ENCODE data around the gene CROCC2. TPM values are rescaled to one million over a fixed set of nuclear protein-coding genes. Genes with fewer than 3 reads are reported as not detected.

The CROCC2 gene
- total and polyA plus RNA-seq, 2 donors (not counting 1 experiment from before 2014, with no cell fraction given): not detected

DNA sequence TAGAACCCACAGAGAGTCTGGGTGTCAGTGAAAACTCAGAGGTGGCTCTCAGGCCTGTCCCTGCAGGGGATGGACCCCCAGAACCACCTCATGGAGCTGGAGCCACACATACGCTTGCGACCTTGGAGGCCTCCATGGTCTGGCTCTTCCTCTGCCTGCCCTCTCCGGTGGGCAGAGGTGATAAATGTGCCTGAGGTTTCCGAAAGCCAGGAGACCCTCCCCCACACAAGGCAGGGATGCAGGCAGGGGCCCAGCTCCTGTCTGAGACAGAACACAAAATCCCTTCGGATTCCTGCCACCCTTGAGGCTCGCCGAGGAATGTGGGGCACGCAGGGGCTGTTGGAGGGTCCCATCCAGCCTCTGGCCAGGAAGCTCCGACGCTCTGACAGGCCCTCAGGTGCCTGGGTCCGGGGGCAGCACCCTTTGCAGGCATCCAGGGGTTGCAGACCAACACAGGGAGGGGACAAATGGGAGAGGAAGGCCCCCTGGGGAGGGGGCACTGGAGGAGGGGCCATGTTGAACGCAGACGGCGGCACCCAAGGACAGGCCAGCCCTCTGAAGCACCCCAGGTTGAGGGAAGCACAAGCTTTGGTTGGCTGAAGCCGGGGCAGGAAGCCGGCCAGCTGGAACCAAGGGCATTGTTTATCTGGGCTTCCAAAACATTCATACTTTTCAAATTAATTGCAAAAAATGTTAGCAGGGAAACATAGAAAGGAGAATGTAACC is 88.2 kb downstream of the CROCC2 start:
- intact Hi-C loops (cut with micrococcal nuclease): no loop called here
- WGBS (ENCODE audit: insufficient coverage): 93% methylated on average over 12 of the region's 16 CpGs
- Histone ChIP-seq H3K9ac (ENCODE audit: low read length) (no peak overlapping the region), H2AFZ (ENCODE audit: insufficient read depth, low read depth, low read length, poor library complexity, severe bottlenecking) (no peak overlapping the region), H3K27ac (ENCODE audit: low read length in 2 of 2) (no peak overlapping the region), H3K9me3 (ENCODE audit: control extremely low read depth in 1 of 3, control insufficient read depth in 2 of 3, insufficient read depth in 1 of 3, low read length in 2 of 3) (peaks cover 0 to 4% (median 0%) of the 10 kb centered on the region in 3 donors), H3K4me1 (ENCODE audit: control insufficient read depth in 2 of 2, insufficient read depth in 2 of 2, low read length in 2 of 2) (peaks cover 7 to 8% of the 10 kb centered on the region in 2 donors), H3K4me2 (replicated peaks; ENCODE audit: low read depth, low read length, poor library complexity, severe bottlenecking) (no peak overlapping the region), H3K79me2 (ENCODE audit: control insufficient read depth, insufficient read depth, low read length) (no peaks in the 10 kb centered on the region), H3K4me3 (ENCODE audit: control extremely low read depth in 1 of 5, extremely low read depth in 1 of 5, insufficient read depth in 1 of 5, low read depth in 2 of 5, low read length in 4 of 5) (no peak overlapping the region), H3K27me3 (replicated peaks in 1 of 4; ENCODE audit: control extremely low read depth in 1 of 4, control insufficient read depth in 3 of 4, insufficient read depth in 4 of 4, low read length in 3 of 4) (peaks cover 0 to 29% (median 4%) of the 10 kb centered on the region in 4 experiments), H4K20me1 (ENCODE audit: control insufficient read depth, insufficient read depth, low read length, poor library complexity, severe bottlenecking) (no peaks in the 10 kb centered on the region), H3K36me3 (replicated peaks in 1 of 2; ENCODE audit: control extremely low read depth in 1 of 2, control insufficient read depth in 1 of 2, extremely low read depth in 1 of 2, insufficient read depth in 2 of 2, low read length in 1 of 2) (no peaks in the 10 kb centered on the region)
- Mint-ChIP-seq H3K27me3 (peaks cover 21% of the 10 kb centered on the region), H3K27ac (no peak overlapping the region), H3K4me3 (no peak overlapping the region), H3K9me3 (ENCODE audit: insufficient read depth) (no peaks in the 10 kb centered on the region), H3K4me1 (peaks cover 4% of the 10 kb centered on the region)
- DNase-seq (no peak), ATAC-seq (ENCODE audit: low read depth) (no peak)
- ChIA-PET CTCF (interaction anchor here (0.7 kb wide), 1 partner anchor 11 kb away, joined by 3 read pairs; no protein-coding TSS in a partner anchor), POLR2A (no interaction called here)
- TF ChIP-seq CTCF (IDR thresholded peaks at IDR 0.05) (no peak), EZH2 (IDR thresholded peaks at IDR 0.05; ENCODE audit: borderline replicate concordance, insufficient read depth, low read depth, low read length, poor library complexity, severe bottlenecking) (no peak)

Data from B cell (primary cell).